Liver (tissue), 9 donors: ENCODE data around the gene ECHDC3. TPM values are rescaled to one million over a fixed set of nuclear protein-coding genes. Genes with fewer than 3 reads are reported as not detected.

Source experiments
- DNase-seq: peaks from one replicate; pipeline ENCODE4 v3.0.0-alpha.2; 2017; ENCODE audit warnings: low spot score
- H3K27ac ChIP-seq, 2 donors: one replicate each; pipeline ENCODE4 v1.7.0; 2013; ENCODE audit warnings: inconsistent platforms in 2 of 2, low read length in 2 of 2, control low read depth in 1 of 2, low read depth in 1 of 2, mild to moderate bottlenecking in 1 of 2
- H3K27me3 ChIP-seq, 4 donors: one replicate each; pipeline versions ENCODE4 v1.6.1 to v1.7.0; 2013; ENCODE audit warnings: low read length in 3 of 4, inconsistent platforms in 1 of 4, mild to moderate bottlenecking in 1 of 4, moderate library complexity in 1 of 4; ENCODE audit not compliant: control insufficient read depth in 4 of 4, insufficient read depth in 4 of 4
- H3K36me3 ChIP-seq, 4 donors: one replicate each; pipeline versions ENCODE4 v1.6.1 to v1.7.0; 2013; ENCODE audit warnings: low read length in 3 of 4, mild to moderate bottlenecking in 3 of 4, low read depth in 1 of 4, moderate library complexity in 1 of 4; ENCODE audit not compliant: control insufficient read depth in 4 of 4, insufficient read depth in 3 of 4
- H3K4me1 ChIP-seq, 4 donors: one replicate each; pipeline versions ENCODE4 v1.6.1 to v1.7.0; 2013; ENCODE audit warnings: low read length in 3 of 4, mild to moderate bottlenecking in 3 of 4, moderate library complexity in 1 of 4; ENCODE audit not compliant: control insufficient read depth in 4 of 4, insufficient read depth in 4 of 4
- H3K4me3 ChIP-seq, 3 donors: one replicate each; pipeline versions ENCODE4 v1.6.1 to v1.7.0; 2013; ENCODE audit warnings: low read length in 3 of 3, control low read depth in 1 of 3, low read depth in 1 of 3, mild to moderate bottlenecking in 1 of 3
- H3K9ac ChIP-seq, 2 donors: one replicate each; pipeline ENCODE4 v1.7.0; 2013; ENCODE audit warnings: low read length in 2 of 2, mild to moderate bottlenecking in 2 of 2, moderate library complexity in 2 of 2, control low read depth in 1 of 2, low read depth in 1 of 2
- H3K9me3 ChIP-seq, 4 donors: one replicate each; pipeline versions ENCODE4 v1.6.1 to v1.7.0; 2013; ENCODE audit warnings: low read length in 3 of 4; ENCODE audit not compliant: control insufficient read depth in 4 of 4
- EGR1 ChIP-seq, 2 donors: IDR thresholded peaks; 2 replicates each; pipeline ENCODE4 v1.6.1; 2016 to 2018; ENCODE audit warnings: antibody characterized with exemption in 2 of 2, low read depth in 2 of 2
- FOXA1 ChIP-seq: IDR thresholded peaks from 2 replicates; pipeline ENCODE4 v1.6.1; 2016; ENCODE audit warnings: antibody characterized with exemption
- FOXA2 ChIP-seq: IDR thresholded peaks from 2 replicates; pipeline ENCODE4 v1.6.1; 2016; ENCODE audit warnings: antibody characterized with exemption
- GABPA ChIP-seq, 2 donors: IDR thresholded peaks in 1 of 2; conservative IDR thresholded peaks in 1 of 2; 2 replicates each; pipeline ENCODE4 v1.6.1; 2016; ENCODE audit warnings: antibody characterized with exemption in 2 of 2, mild to moderate bottlenecking in 1 of 2, moderate library complexity in 1 of 2
- HNF4A ChIP-seq, 2 donors: conservative IDR thresholded peaks; 2 replicates each; pipeline ENCODE4 v1.6.1; 2016; ENCODE audit warnings: antibody characterized with exemption in 2 of 2, mild to moderate bottlenecking in 2 of 2
- HNF4G ChIP-seq: IDR thresholded peaks from 2 replicates; pipeline ENCODE4 v1.6.1; 2016; ENCODE audit warnings: antibody characterized with exemption
- JUND ChIP-seq, 2 donors: IDR thresholded peaks; 2 replicates each; pipeline ENCODE4 v1.6.1; 2016; ENCODE audit warnings: antibody characterized with exemption in 2 of 2
- NR2F2 ChIP-seq: IDR thresholded peaks from 2 replicates; pipeline ENCODE4 v1.6.1; 2016; ENCODE audit warnings: antibody characterized with exemption
- RAD21 ChIP-seq, 2 donors: IDR thresholded peaks; 2 replicates each; pipeline ENCODE4 v1.6.1; 2016; ENCODE audit warnings: antibody characterized with exemption in 2 of 2, mild to moderate bottlenecking in 2 of 2
- RXRA ChIP-seq, 2 donors: IDR thresholded peaks; 2 replicates each; pipeline ENCODE4 v1.6.1; 2017 to 2018; ENCODE audit warnings: antibody characterized with exemption in 2 of 2, mild to moderate bottlenecking in 1 of 2
- SP1 ChIP-seq: IDR thresholded peaks from 2 replicates; pipeline ENCODE4 v1.6.1; 2018; ENCODE audit warnings: antibody characterized with exemption, mild to moderate bottlenecking
- TAF1 ChIP-seq: conservative IDR thresholded peaks from 2 replicates; pipeline ENCODE4 v1.6.1; 2016; ENCODE audit warnings: antibody characterized with exemption, mild to moderate bottlenecking
- YY1 ChIP-seq: IDR thresholded peaks from 2 replicates; pipeline ENCODE4 v1.6.1; 2016; ENCODE audit warnings: antibody characterized with exemption, mild to moderate bottlenecking
- WGBS: extraction: QIAGEN DNeasy Blood & Tissue Kit; methylation state at CpG from one replicate; pipeline ENCODE4 v1.1.7; 2013; 5-methylcytosine and 5-hydroxymethylcytosine counted together
- polyA plus RNA-seq, 2 donors: library from polyadenylated mRNA; stranded (reverse) in 1 of 2; unstranded in 1 of 2; fragments of 200-250 nt in 1 of 2; fragments of >200 nt in 1 of 2; fragmentation: Nextera tagmentation in 1 of 2; extraction: Ambion mirVana in 1 of 2; gene quantifications; one replicate each; pipeline versions ENCODE4 v1.2.1 to v1.2.3, GENCODE V29; 2013 to 2015
- total RNA-seq, 2 donors: library from RNA; depleted of rRNA; stranded (reverse); fragments of >200 nt; gene quantifications; one replicate each; pipeline ENCODE4 v1.2.3, GENCODE V29; 2014
- TF ChIP-seq, protein P1 (sequence below): fragments of 150-350 bp; IDR thresholded peaks from 2 replicates; pipeline ENCODE4 v1.5.1; 2017; ENCODE audit warnings: improper control_type of control experiment, low read depth, low read length; ENCODE audit not compliant: missing input control
- TF ChIP-seq, protein P2 (sequence below): IDR thresholded peaks from 2 replicates; pipeline ENCODE4 v1.6.1; 2016; ENCODE audit warnings: antibody characterized with exemption, mild to moderate bottlenecking
- TF ChIP-seq, protein P3 (sequence below): IDR thresholded peaks from 2 replicates; pipeline ENCODE4 v1.6.1; 2016; ENCODE audit warnings: antibody characterized with exemption
- TF ChIP-seq, protein P4 (sequence below): IDR thresholded peaks from 2 replicates; pipeline ENCODE4 v1.6.1; 2016; ENCODE audit warnings: antibody characterized with exemption
- donor health status: healthy.
- donor health status: healthy.
- donor health status: healthy.
- donor health status: healthy.
- donor health status: healthy.

ECHDC3 gene
- total and polyA plus RNA-seq, 4 donors: 6.1 to 144 (median 97.3) TPM

DNA sequence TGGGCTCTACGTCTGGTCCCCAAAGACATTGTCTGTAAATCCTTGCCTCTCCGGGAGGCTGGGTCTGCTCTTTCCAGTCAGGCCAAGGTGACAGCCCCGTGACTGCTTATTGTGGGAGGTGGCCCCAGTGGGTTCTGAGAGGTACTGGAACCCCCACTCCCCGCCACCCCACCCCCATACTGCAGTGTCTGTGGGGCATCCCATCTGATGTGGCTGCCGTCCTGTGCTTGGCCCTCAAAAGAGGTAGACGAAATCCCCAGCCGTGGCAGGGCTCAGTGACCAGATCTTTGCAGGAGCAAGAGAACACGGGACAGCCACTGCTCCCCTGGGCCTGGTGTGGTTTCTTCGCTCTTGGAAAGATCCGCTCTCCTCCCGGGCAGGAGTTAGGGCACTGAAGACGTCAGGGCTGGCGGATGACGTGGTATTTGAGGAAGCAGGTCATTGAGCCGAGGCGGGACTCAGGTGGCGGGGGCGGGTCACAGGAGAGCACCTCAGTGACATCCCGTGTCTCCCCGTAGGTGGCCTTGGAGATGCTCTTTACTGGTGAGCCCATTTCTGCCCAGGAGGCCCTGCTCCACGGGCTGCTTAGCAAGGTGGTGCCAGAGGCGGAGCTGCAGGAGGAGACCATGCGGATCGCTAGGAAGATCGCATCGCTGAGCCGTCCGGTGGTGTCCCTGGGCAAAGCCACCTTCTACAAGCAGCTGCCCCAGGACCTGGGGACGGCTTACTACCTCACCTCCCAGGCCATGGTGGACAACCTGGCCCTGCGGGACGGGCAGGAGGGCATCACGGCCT, 20.7 kb downstream of the ECHDC3 start:
- no peak for DNase-seq
- Histone ChIP-seq H3K9ac (no peak overlapping the region), H3K9me3 (no peaks in the 10 kb centered on the region), H3K4me3 (no peak overlapping the region), H3K27me3 (no peaks in the 10 kb centered on the region), H3K27ac (no peak overlapping the region), H3K4me1 (peaks cover 0 to 4% (median 3%) of the 10 kb centered on the region in 4 donors), H3K36me3 (peaks cover 7 to 28% (median 26%) of the 10 kb centered on the region in 4 donors)
- 95% methylated on average over 32 of the region's 32 CpGs for WGBS
- TF ChIP-seq HNF4G (no peak), GABPA (IDR thresholded peaks at IDR 0.05 in 1 of 2, conservative IDR thresholded peaks at IDR 0.05 in 1 of 2) (no peak), FOXA2 (no peak), HNF4A (conservative IDR thresholded peaks at IDR 0.05) (no peak), RAD21 (IDR thresholded peaks at IDR 0.05) (no peak), SP1 (no peak), FOXA1 (no peak), NR2F2 (no peak), TAF1 (no peak), EGR1 (IDR thresholded peaks at IDR 0.05; ENCODE audit: low read depth in 2 of 2) (no peak), JUND (IDR thresholded peaks at IDR 0.05) (no peak), YY1 (no peak), RXRA (IDR thresholded peaks at IDR 0.05) (no peak)
- TF ChIP-seq, protein P1, sequence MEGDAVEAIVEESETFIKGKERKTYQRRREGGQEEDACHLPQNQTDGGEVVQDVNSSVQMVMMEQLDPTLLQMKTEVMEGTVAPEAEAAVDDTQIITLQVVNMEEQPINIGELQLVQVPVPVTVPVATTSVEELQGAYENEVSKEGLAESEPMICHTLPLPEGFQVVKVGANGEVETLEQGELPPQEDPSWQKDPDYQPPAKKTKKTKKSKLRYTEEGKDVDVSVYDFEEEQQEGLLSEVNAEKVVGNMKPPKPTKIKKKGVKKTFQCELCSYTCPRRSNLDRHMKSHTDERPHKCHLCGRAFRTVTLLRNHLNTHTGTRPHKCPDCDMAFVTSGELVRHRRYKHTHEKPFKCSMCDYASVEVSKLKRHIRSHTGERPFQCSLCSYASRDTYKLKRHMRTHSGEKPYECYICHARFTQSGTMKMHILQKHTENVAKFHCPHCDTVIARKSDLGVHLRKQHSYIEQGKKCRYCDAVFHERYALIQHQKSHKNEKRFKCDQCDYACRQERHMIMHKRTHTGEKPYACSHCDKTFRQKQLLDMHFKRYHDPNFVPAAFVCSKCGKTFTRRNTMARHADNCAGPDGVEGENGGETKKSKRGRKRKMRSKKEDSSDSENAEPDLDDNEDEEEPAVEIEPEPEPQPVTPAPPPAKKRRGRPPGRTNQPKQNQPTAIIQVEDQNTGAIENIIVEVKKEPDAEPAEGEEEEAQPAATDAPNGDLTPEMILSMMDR: no peak
- TF ChIP-seq, protein P2, sequence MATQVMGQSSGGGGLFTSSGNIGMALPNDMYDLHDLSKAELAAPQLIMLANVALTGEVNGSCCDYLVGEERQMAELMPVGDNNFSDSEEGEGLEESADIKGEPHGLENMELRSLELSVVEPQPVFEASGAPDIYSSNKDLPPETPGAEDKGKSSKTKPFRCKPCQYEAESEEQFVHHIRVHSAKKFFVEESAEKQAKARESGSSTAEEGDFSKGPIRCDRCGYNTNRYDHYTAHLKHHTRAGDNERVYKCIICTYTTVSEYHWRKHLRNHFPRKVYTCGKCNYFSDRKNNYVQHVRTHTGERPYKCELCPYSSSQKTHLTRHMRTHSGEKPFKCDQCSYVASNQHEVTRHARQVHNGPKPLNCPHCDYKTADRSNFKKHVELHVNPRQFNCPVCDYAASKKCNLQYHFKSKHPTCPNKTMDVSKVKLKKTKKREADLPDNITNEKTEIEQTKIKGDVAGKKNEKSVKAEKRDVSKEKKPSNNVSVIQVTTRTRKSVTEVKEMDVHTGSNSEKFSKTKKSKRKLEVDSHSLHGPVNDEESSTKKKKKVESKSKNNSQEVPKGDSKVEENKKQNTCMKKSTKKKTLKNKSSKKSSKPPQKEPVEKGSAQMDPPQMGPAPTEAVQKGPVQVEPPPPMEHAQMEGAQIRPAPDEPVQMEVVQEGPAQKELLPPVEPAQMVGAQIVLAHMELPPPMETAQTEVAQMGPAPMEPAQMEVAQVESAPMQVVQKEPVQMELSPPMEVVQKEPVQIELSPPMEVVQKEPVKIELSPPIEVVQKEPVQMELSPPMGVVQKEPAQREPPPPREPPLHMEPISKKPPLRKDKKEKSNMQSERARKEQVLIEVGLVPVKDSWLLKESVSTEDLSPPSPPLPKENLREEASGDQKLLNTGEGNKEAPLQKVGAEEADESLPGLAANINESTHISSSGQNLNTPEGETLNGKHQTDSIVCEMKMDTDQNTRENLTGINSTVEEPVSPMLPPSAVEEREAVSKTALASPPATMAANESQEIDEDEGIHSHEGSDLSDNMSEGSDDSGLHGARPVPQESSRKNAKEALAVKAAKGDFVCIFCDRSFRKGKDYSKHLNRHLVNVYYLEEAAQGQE: no peak
- TF ChIP-seq, protein P3, sequence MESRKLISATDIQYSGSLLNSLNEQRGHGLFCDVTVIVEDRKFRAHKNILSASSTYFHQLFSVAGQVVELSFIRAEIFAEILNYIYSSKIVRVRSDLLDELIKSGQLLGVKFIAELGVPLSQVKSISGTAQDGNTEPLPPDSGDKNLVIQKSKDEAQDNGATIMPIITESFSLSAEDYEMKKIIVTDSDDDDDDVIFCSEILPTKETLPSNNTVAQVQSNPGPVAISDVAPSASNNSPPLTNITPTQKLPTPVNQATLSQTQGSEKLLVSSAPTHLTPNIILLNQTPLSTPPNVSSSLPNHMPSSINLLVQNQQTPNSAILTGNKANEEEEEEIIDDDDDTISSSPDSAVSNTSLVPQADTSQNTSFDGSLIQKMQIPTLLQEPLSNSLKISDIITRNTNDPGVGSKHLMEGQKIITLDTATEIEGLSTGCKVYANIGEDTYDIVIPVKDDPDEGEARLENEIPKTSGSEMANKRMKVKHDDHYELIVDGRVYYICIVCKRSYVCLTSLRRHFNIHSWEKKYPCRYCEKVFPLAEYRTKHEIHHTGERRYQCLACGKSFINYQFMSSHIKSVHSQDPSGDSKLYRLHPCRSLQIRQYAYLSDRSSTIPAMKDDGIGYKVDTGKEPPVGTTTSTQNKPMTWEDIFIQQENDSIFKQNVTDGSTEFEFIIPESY: no peak
- TF ChIP-seq, protein P4, sequence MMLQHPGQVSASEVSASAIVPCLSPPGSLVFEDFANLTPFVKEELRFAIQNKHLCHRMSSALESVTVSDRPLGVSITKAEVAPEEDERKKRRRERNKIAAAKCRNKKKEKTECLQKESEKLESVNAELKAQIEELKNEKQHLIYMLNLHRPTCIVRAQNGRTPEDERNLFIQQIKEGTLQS: no peak
